Heart right ventricle (tissue), 16 donors: ENCODE data around the gene NCAPH2. TPM values are rescaled to one million over a fixed set of nuclear protein-coding genes. Genes with fewer than 3 reads are reported as not detected.

Experiments
- ATAC-seq, 8 donors: fragments of 200-7000 bp; cut with Tn5 transposase; one replicate each; pipeline ENCODE4 v1.9.1; 2020; ENCODE audit warnings: mild to moderate bottlenecking in 8 of 8, moderate library complexity in 8 of 8, moderate number of reproducible peaks in 1 of 8
- DNase-seq, 2 donors: peaks; one replicate each; pipeline ENCODE4 v3.0.0-alpha.2; 2020
- H3K27ac ChIP-seq, 10 donors: fragments of 200-600 bp; sonication (generic) in 2 of 10; one replicate each; pipeline versions ENCODE4 v1.5.0 to v1.8.0; 2020 to 2022; ENCODE audit warnings: mild to moderate bottlenecking in 3 of 10
- H3K27me3 ChIP-seq, 7 donors: fragments of 200-600 bp; one replicate each; pipeline ENCODE4 v1.8.0; 2021 to 2022; ENCODE audit warnings: mild to moderate bottlenecking in 2 of 7
- H3K36me3 ChIP-seq, 9 donors: fragments of 200-600 bp; sonication (generic) in 1 of 9; one replicate each; pipeline versions ENCODE4 v1.5.0 to v1.8.0; 2020 to 2022; ENCODE audit warnings: mild to moderate bottlenecking in 2 of 9
- H3K4me1 ChIP-seq, 9 donors: fragments of 200-600 bp; sonication (generic) in 1 of 9; one replicate each; pipeline versions ENCODE4 v1.5.0 to v1.8.0; 2020 to 2022; ENCODE audit warnings: mild to moderate bottlenecking in 4 of 9
- H3K4me3 ChIP-seq, 10 donors: fragments of 200-600 bp; sonication (generic) in 2 of 10; one replicate each; pipeline versions ENCODE4 v1.5.0 to v1.8.0; 2020 to 2022; ENCODE audit warnings: mild to moderate bottlenecking in 7 of 10, moderate library complexity in 2 of 10
- H3K9me3 ChIP-seq, 11 donors: fragments of 200-600 bp in 10 of 11; sonication (generic) in 2 of 11; one replicate each; pipeline versions ENCODE4 v1.5.0 to v1.8.0; 2013 to 2022; ENCODE audit warnings: mild to moderate bottlenecking in 2 of 11, control low read depth in 1 of 11, moderate library complexity in 1 of 11
- WGBS, 2 donors: extraction: QIAGEN DNeasy Blood & Tissue Kit; methylation state at CpG; one replicate each; pipeline ENCODE4 v1.1.7; 2013; ENCODE audit warnings: inconsistent platforms in 1 of 2; 5-methylcytosine and 5-hydroxymethylcytosine counted together
- intact Hi-C, 10 donors: fragments of 100-400 bp; cut with DNase I; formaldehyde crosslinking; loops; one replicate each; pipeline versions ENCODE4 v1.11.1 to v1.14.2; 2022
- polyA plus RNA-seq, 2 donors: library from polyadenylated mRNA; stranded (reverse); fragments of 200-250 nt; gene quantifications; one replicate each; pipeline ENCODE4 v1.2.3, GENCODE V29; 2013
- total RNA-seq, 10 donors: library from RNA; stranded (reverse); fragmentation: NEBNext Ultra II Directional in 3 of 10; extraction: Animal tissue kit (Norgen Biotek cat#: 25700) in 3 of 10; gene quantifications; one replicate each; pipeline versions ENCODE4 v1.2.1 to v1.2.4, GENCODE V29; 2021 to 2023
- TF ChIP-seq, protein P1 (sequence below), 9 donors: fragments of 200-600 bp; sonication (generic) in 2 of 9; IDR thresholded peaks; one replicate each; pipeline versions ENCODE4 v1.5.0 to v1.8.0; 2021 to 2022; ENCODE audit warnings: antibody characterized with exemption in 9 of 9, mild to moderate bottlenecking in 5 of 9, moderate library complexity in 1 of 9
- donor health status: Arrhythmogenic right ventricular cardiomyopathy.
- donor health status: ischemic (EF 13 %, LVEDD 7.1; RV severe dilation, severe dysfunction).
- donor health status: healthy with polysubstance abuse.
- donor health status: DM: no; HTN: yes; CAD: no.
- donor health status: DM: no; HTN: no; CAD: no.
- donor health status: ischemic (EF 25% LVEDD 6.9; RV normal size, moderate dysfunction).
- donor health status: ischemic (EF 25% LVEDD 5.7; RV mildly dilated, moderate dysfunction).
- donor health status: healthy.
- donor health status: DM: yes; HTN: yes; CAD: no.
- donor health status: Ischemic cardiomyopathy.
- donor health status: ischemic (EF 35%, LVEDD 5.7; RV mildly dilated, moderate dysfunction).
- donor health status: nonischemic (EF 11% LVEDD 7.7; RV severe dilation, severe dysfunction).
- donor health status: DM: yes; HTN: yes; CAD: no.
- donor health status: PGD.
- donor health status: ischemic (EF 29% LVEDD 5.4; RV normal size, mild dysfunction).
- donor health status: nonischemic (EF 23%, LVEDD 6.1; RV moderate dilation, normal function).

NCAPH2 gene
- total and polyA plus RNA-seq, 12 donors = 21.7 to 54.8 (median 27.8) TPM

DNA sequence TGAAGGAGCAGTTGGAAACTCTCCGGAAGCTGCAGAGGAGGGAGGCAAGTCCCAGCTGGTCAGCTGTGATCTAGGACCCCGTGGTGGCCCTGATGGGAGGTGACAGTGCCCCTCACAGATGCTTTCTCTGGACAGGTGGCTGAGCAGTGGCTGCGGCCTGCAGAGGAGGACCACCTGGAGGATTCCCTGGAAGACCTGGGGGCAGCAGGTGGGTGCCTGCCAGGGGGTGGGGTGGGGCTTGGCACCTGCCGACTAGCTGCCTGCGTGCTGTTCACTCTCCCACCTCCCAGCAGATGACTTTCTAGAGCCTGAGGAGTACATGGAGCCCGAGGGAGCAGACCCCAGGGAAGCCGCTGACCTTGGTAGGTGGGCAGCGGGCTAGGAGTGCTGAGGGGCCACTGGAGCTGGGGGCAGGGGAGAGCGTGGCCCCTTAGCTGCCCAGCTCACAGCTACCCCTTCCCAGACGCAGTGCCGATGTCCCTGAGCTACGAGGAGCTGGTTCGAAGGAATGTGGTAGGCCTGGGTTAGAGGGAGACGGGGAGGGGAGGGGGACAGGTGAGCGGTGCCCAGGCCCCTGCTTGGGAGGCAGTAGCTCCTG lies 14.3 kb downstream of the NCAPH2 start:
- ATAC-seq (no peak), DNase-seq (no peak)
- WGBS, 2 donors = 91 to 92% methylated on average over 15 of the region's 15 CpGs
- H3K4me3 ChIP-seq = no peak overlapping the region
- TF ChIP-seq, protein P1, sequence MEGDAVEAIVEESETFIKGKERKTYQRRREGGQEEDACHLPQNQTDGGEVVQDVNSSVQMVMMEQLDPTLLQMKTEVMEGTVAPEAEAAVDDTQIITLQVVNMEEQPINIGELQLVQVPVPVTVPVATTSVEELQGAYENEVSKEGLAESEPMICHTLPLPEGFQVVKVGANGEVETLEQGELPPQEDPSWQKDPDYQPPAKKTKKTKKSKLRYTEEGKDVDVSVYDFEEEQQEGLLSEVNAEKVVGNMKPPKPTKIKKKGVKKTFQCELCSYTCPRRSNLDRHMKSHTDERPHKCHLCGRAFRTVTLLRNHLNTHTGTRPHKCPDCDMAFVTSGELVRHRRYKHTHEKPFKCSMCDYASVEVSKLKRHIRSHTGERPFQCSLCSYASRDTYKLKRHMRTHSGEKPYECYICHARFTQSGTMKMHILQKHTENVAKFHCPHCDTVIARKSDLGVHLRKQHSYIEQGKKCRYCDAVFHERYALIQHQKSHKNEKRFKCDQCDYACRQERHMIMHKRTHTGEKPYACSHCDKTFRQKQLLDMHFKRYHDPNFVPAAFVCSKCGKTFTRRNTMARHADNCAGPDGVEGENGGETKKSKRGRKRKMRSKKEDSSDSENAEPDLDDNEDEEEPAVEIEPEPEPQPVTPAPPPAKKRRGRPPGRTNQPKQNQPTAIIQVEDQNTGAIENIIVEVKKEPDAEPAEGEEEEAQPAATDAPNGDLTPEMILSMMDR (IDR thresholded peaks at IDR 0.05) = no peak
- H3K27me3 ChIP-seq = no peaks in the 10 kb centered on the region
- no peaks in the 10 kb centered on the region for H3K9me3 ChIP-seq
- H3K36me3 ChIP-seq = peaks cover 0 to 74% (median 44%) of the 10 kb centered on the region in 9 donors
- H3K27ac ChIP-seq = no peak overlapping the region
- H3K4me1 ChIP-seq = peaks cover 4 to 28% (median 26%) of the 10 kb centered on the region in 9 donors
- intact Hi-C loops = loop anchor here in 2 of 10 donors (5.0 to 10.0 kb wide), 2 partner anchors 60 to 278 kb away; partner anchors contain the start of genes CHKB (in 1 of the 2) and TUBGCP6 (in 1 of the 2)

DNA sequence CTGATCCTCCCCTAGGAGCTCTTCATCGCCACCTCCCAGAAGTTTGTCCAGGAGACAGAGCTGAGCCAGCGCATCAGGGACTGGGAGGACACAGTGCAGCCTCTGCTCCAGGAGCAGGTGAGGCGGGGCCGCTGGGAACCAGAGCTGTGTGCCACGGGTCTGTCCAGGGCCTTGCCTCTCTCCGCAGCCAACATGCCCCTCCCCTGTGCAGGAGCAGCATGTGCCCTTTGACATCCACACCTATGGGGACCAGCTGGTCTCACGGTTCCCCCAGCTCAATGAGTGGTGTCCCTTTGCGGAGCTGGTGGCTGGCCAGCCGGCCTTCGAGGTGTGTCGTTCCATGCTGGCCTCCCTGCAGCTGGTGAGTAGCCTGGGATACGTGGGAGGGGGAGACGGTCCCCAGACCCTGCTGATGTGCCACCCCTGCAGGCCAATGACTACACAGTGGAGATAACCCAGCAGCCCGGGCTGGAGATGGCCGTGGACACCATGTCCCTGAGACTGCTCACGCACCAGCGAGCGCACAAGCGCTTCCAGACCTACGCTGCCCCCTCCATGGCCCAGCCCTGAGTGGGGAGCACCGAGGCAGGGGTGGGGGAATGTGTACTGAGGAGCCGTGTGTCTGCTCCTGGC lies 14.9 kb downstream of the NCAPH2 start:
- no peak for DNase-seq
- ATAC-seq = no peak
- TF ChIP-seq, protein P1 (IDR thresholded peaks at IDR 0.05) = no peak
- intact Hi-C loops = loop anchor here in 2 of 10 donors (5.0 to 10.0 kb wide), 2 partner anchors 59 to 278 kb away; partner anchors contain the start of genes CHKB (in 1 of the 2) and TUBGCP6 (in 1 of the 2)
- Histone ChIP-seq H3K36me3 (peaks cover 0 to 74% (median 44%) of the 10 kb centered on the region in 9 donors), H3K4me3 (no peak overlapping the region), H3K27ac (no peak overlapping the region), H3K9me3 (no peaks in the 10 kb centered on the region), H3K4me1 (peaks cover 4 to 34% (median 27%) of the 10 kb centered on the region in 9 donors), H3K27me3 (no peaks in the 10 kb centered on the region)
- 84 to 87% methylated on average over 22 of the region's 22 CpGs for WGBS, 2 donors

DNA sequence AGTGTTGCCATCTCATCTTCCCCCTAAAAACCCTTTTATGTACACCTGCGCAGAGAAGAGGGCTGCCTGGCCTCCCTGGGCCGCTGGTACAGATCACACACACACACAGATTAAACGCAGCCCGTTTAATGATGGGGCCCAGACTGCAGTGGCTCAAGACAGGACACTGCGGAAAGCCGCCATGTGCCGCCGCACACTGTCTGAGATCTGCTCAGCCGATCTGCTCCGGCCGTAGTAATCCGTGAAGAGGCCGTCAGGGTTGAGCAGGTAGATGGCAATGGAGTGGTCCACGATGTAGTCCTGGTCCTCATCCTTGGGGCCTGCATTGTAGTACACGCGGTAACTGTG lies 15.4 kb downstream of the NCAPH2 start:
- no peak overlapping the region for H3K4me3 ChIP-seq
- peaks cover 0 to 74% (median 44%) of the 10 kb centered on the region in 9 donors for H3K36me3 ChIP-seq
- ATAC-seq (no peak), DNase-seq (no peak)
- TF ChIP-seq, protein P1 (IDR thresholded peaks at IDR 0.05) = no peak
- no peak overlapping the region for H3K27ac ChIP-seq
- H3K9me3 ChIP-seq = no peaks in the 10 kb centered on the region
- 91 to 94% methylated on average over 16 of the region's 16 CpGs for whole genome bisulfite sequencing, 2 donors
- intact Hi-C loops = loop anchor here in 2 of 10 donors (5.0 to 10.0 kb wide), 2 partner anchors 59 to 279 kb away; partner anchors contain the start of genes CHKB (in 1 of the 2) and TUBGCP6 (in 1 of the 2)
- H3K4me1 ChIP-seq = peaks cover 4 to 39% (median 27%) of the 10 kb centered on the region in 9 donors
- H3K27me3 ChIP-seq = no peaks in the 10 kb centered on the region

DNA sequence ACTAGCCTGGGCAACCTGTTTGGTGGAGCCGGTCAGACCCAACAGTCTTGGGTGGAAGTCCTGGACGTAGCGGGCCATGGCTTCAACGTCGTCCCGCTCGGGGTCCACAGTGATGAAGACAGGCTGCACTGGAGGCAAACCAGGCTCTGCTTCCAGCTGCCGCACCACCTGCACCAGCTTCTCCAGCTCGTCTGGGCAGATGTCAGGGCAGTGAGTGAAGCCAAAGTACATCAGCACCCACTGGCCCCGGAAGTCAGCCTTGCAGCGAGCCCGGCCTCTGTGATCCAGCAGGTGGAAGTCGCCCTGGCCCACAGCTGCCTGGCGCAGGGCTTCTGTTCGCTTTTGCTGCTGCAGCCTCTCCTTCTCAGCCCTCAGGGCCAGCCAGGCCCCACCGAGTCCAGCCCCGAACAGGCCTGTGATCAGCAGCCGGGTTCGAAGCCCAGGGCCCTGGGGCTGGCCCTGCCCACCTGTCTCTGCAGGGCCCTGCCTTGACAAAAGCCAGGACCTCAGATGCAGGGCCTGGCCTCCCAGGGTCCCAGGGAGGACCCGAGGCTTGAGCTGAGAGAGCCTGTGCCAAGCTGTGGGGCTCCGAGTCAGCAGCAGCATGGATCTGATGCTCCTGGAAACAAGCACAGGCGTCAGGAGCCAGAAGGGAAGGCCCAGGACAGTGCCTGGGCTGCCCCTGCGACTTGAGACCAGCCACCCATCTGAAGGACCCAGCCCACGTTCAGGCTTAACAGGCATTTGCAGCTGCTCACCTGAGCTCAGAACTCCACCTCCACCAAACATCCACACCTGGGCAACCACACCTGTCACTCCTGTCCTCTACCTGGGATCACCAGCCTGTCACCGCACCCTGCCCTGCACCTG lies 16.0 kb downstream of the NCAPH2 start:
- peak overlapping the region in 5 of 10 donors; percentile 92 to 99 (median 95) for H3K27ac ChIP-seq
- ATAC-seq = no peak
- H3K4me1 ChIP-seq = peaks cover 4 to 45% (median 29%) of the 10 kb centered on the region in 9 donors
- TF ChIP-seq, protein P1 (IDR thresholded peaks at IDR 0.05) = no peak
- peaks cover 0 to under 1% (median 0%) of the 10 kb centered on the region in 7 donors for H3K27me3 ChIP-seq
- peaks cover 0 to 74% (median 38%) of the 10 kb centered on the region in 9 donors for H3K36me3 ChIP-seq
- no peak for DNase-seq
- intact Hi-C loops = loop anchor here in 3 of 10 donors (2.0 to 10.0 kb wide), 3 partner anchors 15 to 279 kb away; partner anchors contain the start of genes NCAPH2 (in 2 of the 3), CHKB (in 1 of the 3) and TUBGCP6 (in 1 of the 3)
- no peaks in the 10 kb centered on the region for H3K9me3 ChIP-seq
- peak overlapping the region in 9 of 10 donors; percentile 59 to 86 (median 82) for H3K4me3 ChIP-seq
- WGBS, 2 donors = 79 to 82% methylated on average over 25 of the region's 25 CpGs
